Activated CD8-positive, alpha-beta memory T cell treated with anti-CD3 and anti-CD28 coated beads, Interleukin-2, amount 10 ng/mL, durations not matched to agents 7 days and 5 days (primary cell): ENCODE data around the gene PLAAT3. TPM values are rescaled to one million over a fixed set of nuclear protein-coding genes. Genes with fewer than 3 reads are reported as not detected.
"Not testable (repeated sequence)": the region's sequence is repeated elsewhere in the genome, so short reads cannot be mapped to it uniquely, and the experiment has no call there.

ENCODE experiments used
- ATAC-seq: fragments of 150-1000 bp; cut with Tn5 transposase; one replicate; pipeline ENCODE4 v1.10.0; 2021; ENCODE audit warnings: moderate library complexity
- CTCF ChIA-PET: fragments of 350-600 bp; sonication (Branson Sonifier 250); formaldehyde crosslinking; loops from one replicate; lab custom pipeline; 2021; ENCODE audit warnings: antibody characterized with exemption; lab: Charles Lee
- DNase-seq: peaks from one replicate; pipeline ENCODE4 v3.0.0-alpha.2; 2020
- H3K27ac Mint-ChIP-seq: one replicate; pipeline ENCODE4 v1.8.0; 2021; ENCODE audit warnings: mild to moderate bottlenecking, mixed read lengths
- H3K27me3 Mint-ChIP-seq: one replicate; pipeline ENCODE4 v1.8.0; 2021; ENCODE audit warnings: mixed read lengths
- H3K36me3 Mint-ChIP-seq: one replicate; pipeline ENCODE4 v1.8.0; 2021; ENCODE audit warnings: mild to moderate bottlenecking, mixed read lengths
- H3K4me1 Mint-ChIP-seq: one replicate; pipeline ENCODE4 v1.8.0; 2021; ENCODE audit warnings: mixed read lengths
- H3K4me3 Mint-ChIP-seq: one replicate; pipeline ENCODE4 v1.8.0; 2021; ENCODE audit warnings: mild to moderate bottlenecking, moderate library complexity, mixed read lengths
- H3K9me3 Mint-ChIP-seq: one replicate; pipeline ENCODE4 v1.8.0; 2022; ENCODE audit warnings: low read depth, mixed read lengths
- total RNA-seq, 2 experiments: library from RNA; stranded (reverse); gene quantifications; one replicate each; pipeline ENCODE4 v1.2.3, GENCODE V29; 2021

PLAAT3 gene
- total RNA-seq, 2 experiments from 2014 or later = 21.7 to 25.5 TPM

GRCh38 chr11:63602290-63603179 is 11.7 kb downstream of the PLAAT3 start:
- not testable (repeated sequence) for ATAC-seq, H3K9me3 Mint-ChIP-seq, H3K36me3 Mint-ChIP-seq, H3K4me1 Mint-ChIP-seq, H3K27ac Mint-ChIP-seq, H3K4me3 Mint-ChIP-seq, H3K27me3 Mint-ChIP-seq
- CTCF ChIA-PET = interaction anchor here (1.2 to 1.5 kb wide), 2 partner anchors 11 to 136 kb away, joined by 3 read pairs; no protein-coding TSS in a partner anchor
- peak; percentile 7 for DNase-seq

- Mint-ChIP-seq H3K36me3 (peaks cover 2% of the 10 kb centered on the region), H3K27me3 (no peaks in the 10 kb centered on the region), H3K4me1 (no peaks in the 10 kb centered on the region), H3K9me3 (no peaks in the 10 kb centered on the region), H3K4me3 (no peak overlapping the region), H3K27ac (no peak overlapping the region)
- ATAC-seq (no peak), DNase-seq (no peak)
- CTCF ChIA-PET = no interaction called here
Measured at GRCh38 chr11:63599211-63600122, 14.8 kb downstream of the PLAAT3 start.

GRCh38 chr11:63598556-63598955 is 15.7 kb downstream of the PLAAT3 start:
- Mint-ChIP-seq H3K36me3 (peaks cover 2% of the 10 kb centered on the region), H3K4me1 (no peaks in the 10 kb centered on the region), H3K9me3 (no peaks in the 10 kb centered on the region), H3K27me3 (no peaks in the 10 kb centered on the region), H3K4me3 (no peak overlapping the region), H3K27ac (no peak overlapping the region)
- no peak for ATAC-seq
- CTCF ChIA-PET = interaction anchor here (0.7 kb wide), 1 partner anchor 37 kb away, joined by 3 read pairs; no protein-coding TSS in a partner anchor
- no peak for DNase-seq

- no peak for DNase-seq
Measured at GRCh38 chr11:63595296-63595695, 18.9 kb downstream of the PLAAT3 start.

DNA sequence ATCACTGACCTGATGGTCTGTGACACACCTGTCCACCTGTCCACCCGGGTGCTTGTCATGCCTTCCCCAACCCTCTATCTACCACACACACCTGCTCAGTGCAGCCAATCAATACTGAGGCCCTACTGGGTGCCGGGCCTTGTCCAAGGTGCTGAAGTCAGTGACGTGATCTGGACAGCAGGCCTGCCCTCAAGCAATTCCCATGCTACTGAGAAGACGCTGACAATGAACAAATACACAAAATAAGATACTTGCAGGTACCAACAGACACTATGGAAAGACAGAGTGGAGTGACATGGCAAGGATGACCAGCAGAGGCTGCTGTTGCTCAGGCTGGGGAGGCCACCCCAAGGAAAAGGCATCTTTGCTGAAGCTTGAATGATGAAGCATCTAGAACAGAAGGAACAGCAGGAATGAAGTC is 21.2 kb downstream of the PLAAT3 start:
- DNase-seq (no peak), ATAC-seq (peak; percentile 16)
- CTCF ChIA-PET = no interaction called here
- peaks cover 5% of the 10 kb centered on the region for H3K36me3 Mint-ChIP-seq
- no peaks in the 10 kb centered on the region for H3K4me1 Mint-ChIP-seq
- no peak overlapping the region for H3K4me3 Mint-ChIP-seq
- no peaks in the 10 kb centered on the region for H3K27me3 Mint-ChIP-seq
- no peak overlapping the region for H3K27ac Mint-ChIP-seq
- no peaks in the 10 kb centered on the region for H3K9me3 Mint-ChIP-seq

More at GRCh38 chr11:63595296-63595695, 18.9 kb downstream of the PLAAT3 start:
- Mint-ChIP-seq H3K27me3 (no peaks in the 10 kb centered on the region), H3K27ac (no peak overlapping the region), H3K4me1 (no peaks in the 10 kb centered on the region), H3K36me3 (no peaks in the 10 kb centered on the region), H3K4me3 (no peak overlapping the region), H3K9me3 (no peaks in the 10 kb centered on the region)
- ATAC-seq = no peak
- CTCF ChIA-PET = no interaction called here

- Mint-ChIP-seq H3K4me3 (no peak overlapping the region), H3K4me1 (no peaks in the 10 kb centered on the region), H3K27ac (no peak overlapping the region), H3K27me3 (no peaks in the 10 kb centered on the region), H3K36me3 (peaks cover 15% of the 10 kb centered on the region), H3K9me3 (no peaks in the 10 kb centered on the region)
- ATAC-seq = no peak
- CTCF ChIA-PET = interaction anchor here (0.7 to 1.4 kb wide), 2 partner anchors 23 to 111 kb away, joined by 3 to 4 read pairs; no protein-coding TSS in a partner anchor
- DNase-seq = no peak
Measured at GRCh38 chr11:63590024-63590788, 24.0 kb downstream of the PLAAT3 start.

- peaks cover 16% of the 10 kb centered on the region for H3K36me3 Mint-ChIP-seq
- no peak overlapping the region for H3K27ac Mint-ChIP-seq
- no peak overlapping the region for H3K4me3 Mint-ChIP-seq
- DNase-seq (no peak), ATAC-seq (no peak)
- CTCF ChIA-PET = interaction anchor here (0.9 to 1.4 kb wide), 2 partner anchors 25 kb away, joined by 3 read pairs; no protein-coding TSS in a partner anchor
- H3K4me1 Mint-ChIP-seq = no peaks in the 10 kb centered on the region
- no peaks in the 10 kb centered on the region for H3K27me3 Mint-ChIP-seq
- H3K9me3 Mint-ChIP-seq = no peaks in the 10 kb centered on the region
Measured at GRCh38 chr11:63589000-63589399, 25.2 kb downstream of the PLAAT3 start.

DNA sequence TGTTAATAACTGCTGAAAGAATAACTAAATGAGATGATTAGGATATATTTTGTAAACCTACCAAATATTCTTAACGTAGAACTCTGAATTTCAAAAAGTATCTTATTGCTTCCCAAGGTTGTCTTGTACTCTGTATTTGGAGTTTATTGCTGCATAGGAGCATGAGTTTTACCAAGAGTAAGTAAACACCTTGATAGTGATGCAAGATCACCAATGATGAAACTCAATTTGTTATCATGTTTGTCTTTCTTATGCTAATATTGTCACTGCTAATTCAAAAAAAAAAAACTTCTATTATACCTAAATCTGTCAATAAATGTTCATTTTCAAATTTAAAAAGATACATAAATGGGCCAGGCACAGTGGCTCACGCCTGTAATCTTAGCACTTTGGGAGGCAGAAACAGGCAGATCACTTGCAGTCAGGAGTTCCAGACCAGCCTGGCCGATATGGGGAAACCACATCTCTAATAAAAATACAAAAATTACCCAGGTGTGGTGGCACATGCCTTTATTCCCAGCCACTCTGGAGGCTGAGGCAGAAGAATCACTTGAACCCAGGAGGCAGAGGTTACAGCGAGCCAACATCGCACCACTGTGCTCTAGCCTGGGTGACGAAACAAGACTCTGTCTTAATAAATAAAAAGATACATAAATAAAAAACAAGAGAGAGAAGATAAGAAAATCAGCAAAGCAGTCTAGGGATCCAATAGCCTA is 27.6 kb downstream of the PLAAT3 start:
- Mint-ChIP-seq H3K27me3 (no peaks in the 10 kb centered on the region), H3K27ac (no peak overlapping the region), H3K9me3 (no peaks in the 10 kb centered on the region), H3K4me1 (peaks cover 20% of the 10 kb centered on the region), H3K4me3 (no peak overlapping the region), H3K36me3 (peaks cover 30% of the 10 kb centered on the region)
- CTCF ChIA-PET = no interaction called here
- no peak for DNase-seq
- ATAC-seq = no peak

- no peak for ATAC-seq
- Mint-ChIP-seq H3K9me3 (peaks cover 8% of the 10 kb centered on the region), H3K36me3 (peaks cover 47% of the 10 kb centered on the region), H3K27ac (peak overlapping the region; percentile 40), H3K4me1 (peaks cover 23% of the 10 kb centered on the region), H3K4me3 (no peak overlapping the region), H3K27me3 (no peaks in the 10 kb centered on the region)
- CTCF ChIA-PET = interaction anchor here (1.2 to 1.5 kb wide), 3 partner anchors 49 to 105 kb away, joined by 3 to 4 read pairs (median 3); no protein-coding TSS in a partner anchor
- no peak for DNase-seq
Measured at GRCh38 chr11:63583357-63583677, 30.9 kb downstream of the PLAAT3 start.

DNA sequence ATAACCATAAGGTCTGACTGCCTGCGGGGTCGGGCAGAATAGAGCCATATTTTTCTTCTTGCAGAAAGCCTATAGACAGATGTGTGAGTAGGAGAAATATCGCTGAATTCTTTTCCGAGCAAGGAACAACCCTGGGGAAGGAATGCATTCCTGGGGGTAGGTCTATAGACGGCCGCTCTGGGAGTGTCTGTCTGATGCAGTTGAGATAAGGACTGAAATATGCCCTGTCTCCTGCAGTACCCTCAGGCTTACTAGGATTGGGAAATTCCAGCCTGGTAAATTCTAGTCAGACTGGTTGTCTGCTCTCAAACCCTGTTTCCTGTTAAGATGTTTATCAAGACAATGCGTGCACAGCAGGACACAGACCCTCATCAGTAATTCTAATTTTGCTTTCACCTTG is 33.0 kb downstream of the PLAAT3 start:
- Mint-ChIP-seq H3K9me3 (peaks cover 10% of the 10 kb centered on the region), H3K4me1 (peaks cover 23% of the 10 kb centered on the region), H3K36me3 (peaks cover 52% of the 10 kb centered on the region)
- ATAC-seq, H3K27me3 Mint-ChIP-seq, H3K4me3 Mint-ChIP-seq, DNase-seq, CTCF ChIA-PET, H3K27ac Mint-ChIP-seq: not testable (repeated sequence)

DNA sequence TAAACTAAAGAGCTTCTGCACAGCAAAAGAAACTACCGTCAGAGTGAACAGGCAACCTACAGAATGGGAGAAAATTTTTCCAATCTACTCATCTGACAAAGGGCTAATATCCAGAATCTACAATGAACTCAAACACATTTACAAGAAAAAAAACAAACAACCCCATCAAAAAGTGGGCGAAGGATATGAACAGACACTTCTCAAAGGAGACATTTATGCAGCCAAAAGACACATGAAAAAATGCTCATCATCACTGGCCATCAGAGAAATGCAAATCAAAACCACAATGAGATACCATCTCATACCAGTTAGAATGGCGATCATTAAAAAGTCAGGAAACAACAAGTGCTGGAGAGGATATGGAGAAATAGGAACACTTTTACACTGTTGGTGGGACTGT is 35.4 kb downstream of the PLAAT3 start:
- CTCF ChIA-PET, DNase-seq, H3K27ac Mint-ChIP-seq, H3K4me3 Mint-ChIP-seq, ATAC-seq, H3K27me3 Mint-ChIP-seq: not testable (repeated sequence)
- Mint-ChIP-seq H3K36me3 (peaks cover 52% of the 10 kb centered on the region), H3K4me1 (peaks cover 38% of the 10 kb centered on the region), H3K9me3 (peaks cover 10% of the 10 kb centered on the region)
